ENCODE measurements around the gene ARHGAP30. TPM values are rescaled to one million over a fixed set of nuclear protein-coding genes. Genes with fewer than 3 reads are reported as not detected.

ARHGAP30 gene
- total and polyA plus RNA-seq, 2 of the 8 experiments (the other 6 are each of a cell fraction or from before 2014, with no cell fraction given), result 0.27 to 0.39 TPM

- no peak for TF ChIP-seq TCF12 (IDR thresholded peaks at IDR 0.05; ENCODE audit: low read depth, low read length)
Measured at GRCh38 chr1:161013131-161013487, 56.6 kb downstream of the ARHGAP30 start (continued).

Data from H1 (cell line).